ENCODE results near the gene ADAMTSL1. TPM values are rescaled to one million over a fixed set of nuclear protein-coding genes. Genes with fewer than 3 reads are reported as not detected.

Gene ADAMTSL1
- total and polyA plus RNA-seq, 2 of the 8 experiments (the other 6 are each of a cell fraction or from before 2014, with no cell fraction given) = 0.84 to 1.1 TPM

- no peak overlapping the region for H2BK120ac ChIP-seq (replicated peaks; ENCODE audit: low read depth, low read length)
- TF ChIP-seq HDAC2 (IDR thresholded peaks at IDR 0.05; ENCODE audit: borderline replicate concordance in 1 of 2, low read depth in 2 of 2, low read length in 2 of 2) = no peak
- TF ChIP-seq SP2 (IDR thresholded peaks at IDR 0.05; ENCODE audit: low read length) = no peak
- no peak for TF ChIP-seq MAX (IDR thresholded peaks at IDR 0.05)
- TF ChIP-seq, protein P1, sequence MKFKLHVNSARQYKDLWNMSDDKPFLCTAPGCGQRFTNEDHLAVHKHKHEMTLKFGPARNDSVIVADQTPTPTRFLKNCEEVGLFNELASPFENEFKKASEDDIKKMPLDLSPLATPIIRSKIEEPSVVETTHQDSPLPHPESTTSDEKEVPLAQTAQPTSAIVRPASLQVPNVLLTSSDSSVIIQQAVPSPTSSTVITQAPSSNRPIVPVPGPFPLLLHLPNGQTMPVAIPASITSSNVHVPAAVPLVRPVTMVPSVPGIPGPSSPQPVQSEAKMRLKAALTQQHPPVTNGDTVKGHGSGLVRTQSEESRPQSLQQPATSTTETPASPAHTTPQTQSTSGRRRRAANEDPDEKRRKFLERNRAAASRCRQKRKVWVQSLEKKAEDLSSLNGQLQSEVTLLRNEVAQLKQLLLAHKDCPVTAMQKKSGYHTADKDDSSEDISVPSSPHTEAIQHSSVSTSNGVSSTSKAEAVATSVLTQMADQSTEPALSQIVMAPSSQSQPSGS (IDR thresholded peaks at IDR 0.05; ENCODE audit: low read length) = no peak
- TF ChIP-seq BRCA1 (IDR thresholded peaks at IDR 0.05; ENCODE audit: low read depth, low read length) = no peak
- H3K4me2 ChIP-seq (ENCODE audit: insufficient read depth in 1 of 2, low read depth in 2 of 2, low read length in 2 of 2) = no peak overlapping the region
- no peaks in the 10 kb centered on the region for H3K79me2 ChIP-seq (ENCODE audit: control insufficient read depth in 1 of 2, insufficient read depth in 2 of 2, low read length in 2 of 2)
- no peak overlapping the region for H3K18ac ChIP-seq (ENCODE audit: extremely low read depth, low read length)
- peaks cover 2% of the 10 kb centered on the region; the same call in 1 of the 2 replicates for H3K23me2 ChIP-seq (ENCODE audit: low read depth, low read length)
- no peak for DNase-seq (ENCODE audit: low read depth in 1 of 2, low spot score in 2 of 2)
- H4K91ac ChIP-seq (replicated peaks; ENCODE audit: insufficient read length, low read length) = no peak overlapping the region
- no peaks in the 10 kb centered on the region for H3K9me3 ChIP-seq (ENCODE audit: insufficient read depth in 2 of 2, low read depth in 1 of 2, low read length in 1 of 2)
- no peak overlapping the region for H2BK12ac ChIP-seq (ENCODE audit: low read depth, low read length)
- H4K20me1 ChIP-seq (replicated peaks in 1 of 2; ENCODE audit: control insufficient read depth in 1 of 2, insufficient read depth in 2 of 2, low read length in 2 of 2) = no peaks in the 10 kb centered on the region
- no peak overlapping the region for H3K4me3 ChIP-seq (ENCODE audit: extremely low read depth in 1 of 4, insufficient read depth in 2 of 4, low read depth in 3 of 4, low read length in 4 of 4)
- no peak overlapping the region for H2BK20ac ChIP-seq (ENCODE audit: low read length)
- no peaks in the 10 kb centered on the region for H3K27me3 ChIP-seq (replicated peaks in 1 of 4; ENCODE audit: control insufficient read depth in 3 of 4, extremely low read depth in 1 of 4, insufficient read depth in 3 of 4, low read length in 3 of 4)
- no peaks in the 10 kb centered on the region for H3K79me1 ChIP-seq (ENCODE audit: low read depth, low read length)
- H2AFZ ChIP-seq (ENCODE audit: low read length) = no peak overlapping the region
- no peak overlapping the region for H3K14ac ChIP-seq (ENCODE audit: insufficient read length)
- POLR2A ChIA-PET (ENCODE audit: partially characterized antibody) = no interaction called here
- no peak overlapping the region for H4K5ac ChIP-seq (ENCODE audit: insufficient read length, low read depth, low read length)
- H2AK5ac ChIP-seq (ENCODE audit: low read depth, low read length) = no peak overlapping the region
- 96% methylated on average over 8 of the region's 8 CpGs; no CpG with 5 or more reads in 1 of the 2 experiments for WGBS, 2 experiments (ENCODE audit: extremely low coverage in 1 of 2, insufficient coverage in 1 of 2, insufficient read length in 1 of 2, insufficient replicate concordance in 2 of 2, low coverage in 1 of 2, low lambda C conversion rate in 2 of 2, missing lambda C conversion rate in 1 of 2)
- no peaks in the 10 kb centered on the region for H3K36me3 ChIP-seq (ENCODE audit: control insufficient read depth in 2 of 4, insufficient read depth in 4 of 4, low read length in 3 of 4)
- FAIRE-seq = no peak
- CTCF ChIA-PET (ENCODE audit: partially characterized antibody) = no interaction called here
- H3K27ac ChIP-seq (ENCODE audit: low read depth, low read length) = no peak overlapping the region
- no peaks in the 10 kb centered on the region; a peak in 1 of 7 replicates for H3K4me1 ChIP-seq (replicated peaks in 1 of 4; ENCODE audit: control insufficient read depth in 3 of 4, insufficient read depth in 4 of 4, low read length in 3 of 4)
- H2BK5ac ChIP-seq (ENCODE audit: low read depth, low read length) = no peak overlapping the region
- no peak overlapping the region for H3K4ac ChIP-seq (replicated peaks; ENCODE audit: insufficient read length, low read depth, low read length)
- H2BK15ac ChIP-seq (ENCODE audit: low read length) = no peak overlapping the region
- no peak overlapping the region for H3K23ac ChIP-seq (ENCODE audit: insufficient read length)
- H3K56ac ChIP-seq (replicated peaks; ENCODE audit: insufficient read length, low read depth, low read length) = no peak overlapping the region
- no peak overlapping the region for H4K8ac ChIP-seq (ENCODE audit: extremely low read depth, insufficient read depth, low read length)
- H3K9ac ChIP-seq (replicated peaks in 1 of 4; ENCODE audit: extremely low read depth in 1 of 4, low read depth in 3 of 4, low read length in 3 of 4) = no peak overlapping the region
Measured at GRCh38 chr9:18941060-18941740, 467.2 kb downstream of the ADAMTSL1 start.

Measured in H1 (cell line).